Sciatic nerve (tissue), 2 donors: ENCODE results near the gene FAM135A. TPM values are rescaled to one million over a fixed set of nuclear protein-coding genes. Genes with fewer than 3 reads are reported as not detected.
"Not testable (repeated sequence)": the region's sequence is repeated elsewhere in the genome, so short reads cannot be mapped to it uniquely, and the experiment has no call there.

ENCODE experiments used
- ATAC-seq: fragments of 200-7000 bp; cut with Tn5 transposase; one replicate; pipeline ENCODE4 v1.9.1; 2020; ENCODE audit warnings: mild to moderate bottlenecking, moderate library complexity
- DNase-seq: peaks from one replicate; pipeline ENCODE4 v3.0.0-alpha.2; 2020; ENCODE audit warnings: low spot score
- intact Hi-C: fragments of 100-400 bp; cut with DNase I; formaldehyde crosslinking; loops from one replicate; pipeline ENCODE4 v1.14.2; 2022
- total RNA-seq: library from RNA; stranded (reverse); fragmentation: NEBNext Ultra II Directional; extraction: Animal tissue kit (Norgen Biotek cat#: 25700); gene quantifications from one replicate; pipeline ENCODE4 v1.2.1, GENCODE V29; 2021
- donor health status: DM: no; HTN: no; CAD: no.
- donor health status: DM: no; HTN: no; CAD: no.

Gene FAM135A
- total RNA-seq, 1 donor from 2014 or later, result 27.9 TPM

GRCh38 chr6:70510600-70510999 is 97.3 kb downstream of the FAM135A start:
- intact Hi-C loops, result no loop called here
- ATAC-seq (no peak), DNase-seq (no peak)

- intact Hi-C loops, result no loop called here
- no peak for ATAC-seq
- no peak for DNase-seq
These were observed 105.4 kb downstream of the FAM135A start for GRCh38 chr6:70518723-70519122.

- intact Hi-C loops, result no loop called here
- DNase-seq, result no peak
- no peak for ATAC-seq
These were observed 107.3 kb downstream of the FAM135A start for GRCh38 chr6:70520575-70520974.

GRCh38 chr6:70524721-70525286 is 111.5 kb downstream of the FAM135A start:
- ATAC-seq (no peak), DNase-seq (no peak)
- intact Hi-C loops, result no loop called here

GRCh38 chr6:70527071-70527737 is 113.9 kb downstream of the FAM135A start:
- no peak for DNase-seq
- no peak for ATAC-seq
- intact Hi-C loops, result no loop called here

GRCh38 chr6:70530023-70530422 is 116.7 kb downstream of the FAM135A start:
- DNase-seq, result no peak
- ATAC-seq, result no peak
- intact Hi-C loops, result no loop called here

- no peak for ATAC-seq
- DNase-seq, result no peak
- intact Hi-C loops, result no loop called here
These were observed 117.8 kb downstream of the FAM135A start for GRCh38 chr6:70531133-70531532.

GRCh38 chr6:70537266-70537665 is 124.0 kb downstream of the FAM135A start:
- ATAC-seq (no peak), DNase-seq (no peak)
- intact Hi-C loops, result no loop called here

GRCh38 chr6:70538376-70538775 is 125.1 kb downstream of the FAM135A start:
- intact Hi-C loops, result no loop called here
- DNase-seq, result no peak
- ATAC-seq, result no peak

GRCh38 chr6:70547313-70547712 is 134.0 kb downstream of the FAM135A start:
- peak; percentile 48 for ATAC-seq
- intact Hi-C loops, result loop anchor here (10.0 kb wide), 1 partner anchor 137 kb away; no protein-coding TSS in a partner anchor
- DNase-seq, result no peak

- no peak for DNase-seq
- intact Hi-C loops, result loop anchor here (10.0 kb wide), 1 partner anchor 137 kb away; no protein-coding TSS in a partner anchor
- ATAC-seq, result no peak
These were observed 134.6 kb downstream of the FAM135A start for GRCh38 chr6:70547905-70548304.

- intact Hi-C loops, result loop anchor here (10.0 kb wide), 1 partner anchor 135 kb away; no protein-coding TSS in a partner anchor
- no peak for DNase-seq
- no peak for ATAC-seq
These were observed 136.0 kb downstream of the FAM135A start for GRCh38 chr6:70549327-70549726.

GRCh38 chr6:70551566-70551965 is 138.3 kb downstream of the FAM135A start:
- intact Hi-C loops, result no loop called here
- DNase-seq, result no peak
- ATAC-seq, result no peak

GRCh38 chr6:70552286-70552940 is 139.1 kb downstream of the FAM135A start:
- ATAC-seq, intact Hi-C loops, DNase-seq: not testable (repeated sequence)

GRCh38 chr6:70552974-70553373 is 139.7 kb downstream of the FAM135A start:
- ATAC-seq (no peak), DNase-seq (no peak)
- intact Hi-C loops, result no loop called here

- ATAC-seq, result no peak
- intact Hi-C loops, result no loop called here
These were observed 144.7 kb downstream of the FAM135A start for GRCh38 chr6:70557998-70558397.

GRCh38 chr6:70562401-70562800 is 149.1 kb downstream of the FAM135A start:
- DNase-seq, intact Hi-C loops, ATAC-seq: not testable (repeated sequence)

More at GRCh38 chr6:70557998-70558397, 144.7 kb downstream of the FAM135A start:
- DNase-seq, result no peak

- ATAC-seq (no peak), DNase-seq (no peak)
- intact Hi-C loops, result no loop called here
These were observed 150.2 kb downstream of the FAM135A start for GRCh38 chr6:70563530-70563929.

- DNase-seq (peak; percentile 95), ATAC-seq (peak; percentile 100)
- intact Hi-C loops, result no loop called here
These were observed 153.6 kb downstream of the FAM135A start, which contains the start of gene SDHAF4 for GRCh38 chr6:70566751-70567382. Gene SDHAF4 (plus strand): TSS chr6:70566930. CDS start chr6:70566941, 11 bp downstream.

- DNase-seq, result no peak
- intact Hi-C loops, result no loop called here
- no peak for ATAC-seq
These were observed 161.3 kb downstream of the FAM135A start for GRCh38 chr6:70574643-70575042.
